Skeletal muscle satellite cell (primary cell): ENCODE data around the gene MOGAT1. TPM values are rescaled to one million over a fixed set of nuclear protein-coding genes. Genes with fewer than 3 reads are reported as not detected.

Experiments
- H3K27me3 ChIP-seq: 2 replicates; pipeline ENCODE4 v1.7.0; 2013; ENCODE audit warnings: low read length; ENCODE audit not compliant: control insufficient read depth, insufficient read depth
- H3K36me3 ChIP-seq: 2 replicates; pipeline ENCODE4 v1.7.0; 2013; ENCODE audit warnings: mild to moderate bottlenecking, control low read depth, low read length; ENCODE audit not compliant: insufficient read depth
- H3K4me1 ChIP-seq: 2 replicates; pipeline ENCODE4 v1.7.0; 2013; ENCODE audit warnings: low read length; ENCODE audit not compliant: control insufficient read depth, insufficient read depth
- H3K4me2 ChIP-seq: 2 replicates; pipeline ENCODE4 v1.7.0; 2013; ENCODE audit warnings: mild to moderate bottlenecking, low read length
- H3K4me3 ChIP-seq: 2 replicates; pipeline ENCODE4 v1.7.0; 2013; ENCODE audit warnings: low read length
- H3K9ac ChIP-seq: 2 replicates; pipeline ENCODE4 v1.7.0; 2013; ENCODE audit warnings: mild to moderate bottlenecking, low read depth, low read length, moderate library complexity
- H3K9me3 ChIP-seq: replicated peaks from 2 replicates; pipeline ENCODE4 v1.7.0; 2013; ENCODE audit warnings: mild to moderate bottlenecking, control low read depth, low read length
- total RNA-seq: library from RNA; depleted of rRNA; stranded (reverse); fragments of >200 nt; gene quantifications from 2 replicates; pipeline ENCODE4 v1.2.3, GENCODE V29; 2012; rRNA removed

MOGAT1 gene
- total RNA-seq = not detected in 2 replicates

- peaks cover 19% of the 10 kb centered on the region for H3K27me3 ChIP-seq
- peak within 1 kb of the TSS; percentile 86 for H3K4me2 ChIP-seq
- H3K4me3 ChIP-seq = peak within 1 kb of the TSS; percentile 67
- no peaks in the 10 kb centered on the region for H3K36me3 ChIP-seq
- H3K4me1 ChIP-seq = peaks cover 6% of the 10 kb centered on the region
- no peaks in the 10 kb centered on the region for H3K9me3 ChIP-seq
- H3K9ac ChIP-seq = no peak within 1 kb of the TSS
These were observed at the start of gene MOGAT1 for GRCh38 chr2:222671259-222672067. Gene MOGAT1, plus strand, starts transcription at chr2:222671658. Its CDS starts 128 bp downstream, at chr2:222671786.

- no peak overlapping the region for H3K4me2 ChIP-seq
- no peak overlapping the region for H3K9ac ChIP-seq
- no peaks in the 10 kb centered on the region for H3K9me3 ChIP-seq
- H3K4me1 ChIP-seq = no peaks in the 10 kb centered on the region
- peaks cover 63% of the 10 kb centered on the region for H3K36me3 ChIP-seq
- H3K27me3 ChIP-seq = no peaks in the 10 kb centered on the region
- no peak overlapping the region for H3K4me3 ChIP-seq
These were observed 49.6 kb upstream of the MOGAT1 start for GRCh38 chr2:222621893-222622292.

DNA sequence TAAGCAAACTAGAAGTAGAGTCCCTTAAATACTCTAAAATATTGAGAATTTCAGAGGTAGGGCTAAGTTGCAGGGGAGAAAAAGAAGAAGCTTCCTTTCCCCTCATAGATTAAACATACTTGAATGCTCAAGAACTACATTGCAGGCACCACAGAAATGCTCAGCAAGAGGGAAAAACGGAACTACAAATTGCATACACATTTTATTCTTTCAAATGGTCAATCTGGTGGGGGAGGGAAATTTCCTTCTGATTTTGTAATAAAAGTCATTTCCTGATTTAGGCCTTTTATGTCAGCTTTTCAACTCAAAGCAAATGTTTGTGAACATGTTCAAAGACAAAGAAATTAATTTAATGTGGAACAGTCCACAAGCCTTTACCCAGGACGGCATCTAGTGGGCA lies 48.5 kb upstream of the MOGAT1 start:
- peaks cover 69% of the 10 kb centered on the region for H3K36me3 ChIP-seq
- H3K27me3 ChIP-seq = no peaks in the 10 kb centered on the region
- H3K9me3 ChIP-seq = no peaks in the 10 kb centered on the region
- no peak overlapping the region for H3K4me3 ChIP-seq
- H3K9ac ChIP-seq = no peak overlapping the region
- H3K4me2 ChIP-seq = no peak overlapping the region
- H3K4me1 ChIP-seq = no peaks in the 10 kb centered on the region

GRCh38 chr2:222623756-222624309 lies 47.6 kb upstream of the MOGAT1 start:
- peaks cover 76% of the 10 kb centered on the region for H3K36me3 ChIP-seq
- no peaks in the 10 kb centered on the region for H3K9me3 ChIP-seq
- no peaks in the 10 kb centered on the region for H3K27me3 ChIP-seq
- no peak overlapping the region for H3K9ac ChIP-seq
- H3K4me2 ChIP-seq = no peak overlapping the region
- H3K4me1 ChIP-seq = no peaks in the 10 kb centered on the region
- H3K4me3 ChIP-seq = no peak overlapping the region

DNA sequence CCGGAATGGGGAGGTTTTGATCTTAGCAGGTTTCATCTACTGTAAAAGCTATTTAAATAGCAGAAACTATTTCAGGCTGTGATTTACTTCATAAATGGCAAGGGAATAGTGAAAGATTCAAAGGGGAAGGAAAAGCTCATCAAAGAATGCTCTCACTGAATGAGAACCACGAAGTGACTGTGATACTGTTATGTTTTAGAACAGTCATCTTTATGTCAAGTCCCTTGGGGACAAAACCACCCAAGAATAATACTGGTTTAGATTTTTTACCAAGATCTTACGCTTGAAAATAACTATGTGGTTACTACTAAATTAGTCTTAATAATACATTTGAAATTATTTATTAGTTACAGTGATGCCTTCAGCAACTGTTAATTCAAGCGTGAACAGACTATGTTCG lies 43.7 kb upstream of the MOGAT1 start:
- Histone ChIP-seq H3K9me3 (no peaks in the 10 kb centered on the region), H3K9ac (no peak overlapping the region), H3K36me3 (peaks cover 86% of the 10 kb centered on the region), H3K27me3 (no peaks in the 10 kb centered on the region), H3K4me1 (no peaks in the 10 kb centered on the region), H3K4me3 (no peak overlapping the region), H3K4me2 (no peak overlapping the region)

- H3K4me1 ChIP-seq = no peaks in the 10 kb centered on the region
- H3K27me3 ChIP-seq = no peaks in the 10 kb centered on the region
- no peak overlapping the region for H3K4me2 ChIP-seq
- no peak overlapping the region for H3K9ac ChIP-seq
- H3K4me3 ChIP-seq = no peak overlapping the region
- H3K36me3 ChIP-seq = peaks cover 64% of the 10 kb centered on the region
- no peaks in the 10 kb centered on the region for H3K9me3 ChIP-seq
These were observed 36.2 kb upstream of the MOGAT1 start for GRCh38 chr2:222635295-222635694.

GRCh38 chr2:222637067-222637466 lies 34.4 kb upstream of the MOGAT1 start:
- Histone ChIP-seq H3K4me2 (no peak overlapping the region), H3K4me3 (no peak overlapping the region), H3K4me1 (no peaks in the 10 kb centered on the region), H3K36me3 (peaks cover 59% of the 10 kb centered on the region), H3K27me3 (no peaks in the 10 kb centered on the region), H3K9me3 (no peaks in the 10 kb centered on the region), H3K9ac (no peak overlapping the region)

DNA sequence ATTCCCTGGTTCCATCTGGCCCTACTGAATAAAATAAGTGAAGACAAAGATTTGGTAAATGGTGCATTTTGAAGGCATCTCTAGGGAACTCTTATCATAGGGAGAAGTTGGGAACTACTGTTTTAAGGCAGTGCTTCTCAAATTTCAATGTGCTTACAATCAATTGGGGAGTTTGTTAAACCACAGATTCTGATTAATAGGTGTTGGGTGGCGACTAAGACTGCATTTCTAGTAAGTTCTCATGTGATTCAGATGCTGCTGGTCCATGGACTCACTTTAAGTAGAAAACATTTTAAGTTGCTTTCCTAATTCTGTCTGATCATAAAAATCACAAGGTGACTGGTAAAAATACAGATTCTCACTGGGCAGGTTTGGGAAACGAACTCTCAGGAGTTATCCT lies 30.1 kb upstream of the MOGAT1 start:
- Histone ChIP-seq H3K4me1 (no peaks in the 10 kb centered on the region), H3K36me3 (peaks cover 52% of the 10 kb centered on the region), H3K9me3 (no peaks in the 10 kb centered on the region), H3K4me3 (no peak overlapping the region), H3K9ac (no peak overlapping the region), H3K4me2 (no peak overlapping the region), H3K27me3 (no peaks in the 10 kb centered on the region)

GRCh38 chr2:222643134-222643533 lies 28.3 kb upstream of the MOGAT1 start:
- H3K27me3 ChIP-seq = no peaks in the 10 kb centered on the region
- no peak overlapping the region for H3K4me2 ChIP-seq
- no peaks in the 10 kb centered on the region for H3K9me3 ChIP-seq
- no peaks in the 10 kb centered on the region for H3K4me1 ChIP-seq
- no peak overlapping the region for H3K9ac ChIP-seq
- peaks cover 56% of the 10 kb centered on the region for H3K36me3 ChIP-seq
- H3K4me3 ChIP-seq = no peak overlapping the region

- peaks cover 40% of the 10 kb centered on the region for H3K36me3 ChIP-seq
- H3K27me3 ChIP-seq = no peaks in the 10 kb centered on the region
- no peaks in the 10 kb centered on the region for H3K4me1 ChIP-seq
- H3K4me2 ChIP-seq = no peak overlapping the region
- no peak overlapping the region for H3K9ac ChIP-seq
- H3K9me3 ChIP-seq = no peaks in the 10 kb centered on the region
- no peak overlapping the region for H3K4me3 ChIP-seq
These were observed 25.4 kb upstream of the MOGAT1 start for GRCh38 chr2:222646008-222646407.

DNA sequence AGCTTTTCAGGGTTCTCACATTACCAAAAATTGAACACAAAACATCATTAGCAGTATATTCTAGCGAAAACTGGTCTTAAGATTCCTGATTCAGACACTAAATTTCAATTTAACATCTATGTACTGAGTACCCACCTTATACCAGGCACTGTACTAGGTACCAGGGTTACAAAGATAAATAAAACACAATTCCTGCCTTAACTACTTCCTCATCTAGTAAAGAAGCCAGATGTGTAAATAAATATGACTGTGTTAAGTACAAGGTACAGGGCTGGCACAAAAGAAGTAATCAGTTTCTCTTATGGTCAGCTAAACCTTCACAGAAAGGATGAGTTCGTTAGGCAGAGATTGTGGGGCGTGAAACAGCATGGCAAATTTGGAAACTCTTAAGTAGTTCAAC lies 21.7 kb upstream of the MOGAT1 start:
- H3K4me2 ChIP-seq = no peak overlapping the region
- H3K9ac ChIP-seq = no peak overlapping the region
- no peaks in the 10 kb centered on the region for H3K27me3 ChIP-seq
- no peaks in the 10 kb centered on the region for H3K9me3 ChIP-seq
- H3K4me1 ChIP-seq = peaks cover 8% of the 10 kb centered on the region
- H3K36me3 ChIP-seq = peaks cover 26% of the 10 kb centered on the region
- H3K4me3 ChIP-seq = no peak overlapping the region
